Frontal cortex (tissue), 4 donors: ENCODE data around the gene SPRR4. TPM values are rescaled to one million over a fixed set of nuclear protein-coding genes. Genes with fewer than 3 reads are reported as not detected.

Source experiments
- DNase-seq, 2 donors: peaks; one replicate each; pipeline ENCODE4 v3.0.0; 2012; ENCODE audit warnings: low spot score in 2 of 2
- FAIRE-seq: peaks from 2 replicates; lab custom pipeline; 2012; peaks lifted over from hg19 to GRCh38; lab: Jason Lieb, UNC
- total RNA-seq: library from RNA; depleted of rRNA; stranded (reverse); fragments of >200 nt; gene quantifications from one replicate; pipeline ENCODE4 v1.2.3, GENCODE V29; 2014
- donor health status: control.
- donor health status: control.
- donor health status: control.

The SPRR4 gene
- total RNA-seq, 1 donor from 2014 or later, result not detected

GRCh38 chr1:152962876-152963415 lies 7.5 kb upstream of the SPRR4 start:
- FAIRE-seq (no peak), DNase-seq (no peak)

GRCh38 chr1:152964536-152964935 lies 5.9 kb upstream of the SPRR4 start:
- FAIRE-seq (no peak), DNase-seq (no peak)

GRCh38 chr1:152965853-152966252 lies 4.6 kb upstream of the SPRR4 start:
- FAIRE-seq (no peak), DNase-seq (no peak)

- FAIRE-seq (no peak), DNase-seq (no peak)
Measured at GRCh38 chr1:152967201-152967600, 3.2 kb upstream of the SPRR4 start.

GRCh38 chr1:152968248-152968647 lies 2.2 kb upstream of the SPRR4 start:
- FAIRE-seq (no peak), DNase-seq (no peak)

GRCh38 chr1:152969036-152969435 lies 1.4 kb upstream of the SPRR4 start:
- DNase-seq (no peak), FAIRE-seq (no peak)

DNA sequence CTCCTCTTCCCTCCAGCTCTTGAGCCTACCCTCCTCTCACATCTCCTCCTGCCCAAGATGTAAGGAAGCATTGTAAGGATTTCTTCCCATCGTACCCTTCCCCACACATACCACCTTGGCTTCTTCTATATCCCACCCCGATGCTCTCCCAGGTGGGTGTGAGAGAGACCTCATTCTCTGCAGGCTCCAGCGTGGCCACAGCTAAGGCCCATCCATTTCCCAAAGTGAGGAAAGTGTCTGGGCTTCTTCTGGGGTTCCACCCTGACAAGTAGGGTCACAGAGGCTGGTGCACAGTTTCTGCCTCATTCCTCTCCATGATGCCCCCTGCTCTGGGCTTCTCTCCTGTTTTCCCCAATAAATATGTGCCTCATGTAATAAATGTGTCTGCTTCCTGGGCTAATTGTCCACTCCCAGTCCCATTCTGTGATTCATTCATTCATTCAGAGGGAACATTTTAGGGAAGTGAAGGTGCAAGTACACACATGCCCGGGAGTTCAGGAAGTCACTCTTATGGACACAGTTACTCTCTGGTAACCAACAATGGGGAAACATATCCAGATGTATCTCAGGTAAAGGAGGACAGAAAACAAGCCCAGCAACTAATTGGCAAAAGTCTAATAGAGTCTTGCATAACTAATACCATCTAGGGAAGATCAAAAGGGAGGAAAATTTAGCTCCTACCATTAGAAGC lies 1.9 kb downstream of the SPRR4 start:
- no peak for FAIRE-seq
- no peak for DNase-seq

GRCh38 chr1:152976688-152977087 lies 6.2 kb downstream of the SPRR4 start:
- DNase-seq (no peak), FAIRE-seq (no peak)

- FAIRE-seq (no peak), DNase-seq (no peak)
Measured at GRCh38 chr1:152977614-152978013, 7.2 kb downstream of the SPRR4 start.

DNA sequence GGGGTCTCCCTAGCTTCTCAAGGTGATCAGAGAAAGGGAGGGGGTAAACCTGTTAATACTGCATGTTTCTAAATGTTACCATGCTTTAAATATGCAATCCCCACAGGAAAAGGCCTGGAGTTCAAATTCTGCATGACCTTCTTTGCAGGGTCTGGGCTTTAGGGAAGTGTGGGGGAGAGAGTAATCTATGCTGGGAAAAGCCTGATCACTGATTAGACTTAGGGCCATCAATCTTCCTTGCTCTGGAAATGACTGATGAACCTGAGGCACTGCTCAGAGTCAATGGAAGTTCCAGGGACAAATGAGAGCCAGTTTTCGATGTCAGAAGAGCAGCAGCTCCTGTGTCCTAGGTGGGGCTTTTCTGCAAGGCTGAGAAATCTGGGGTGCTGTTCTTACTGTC lies 10.2 kb downstream of the SPRR4 start:
- DNase-seq, result no peak
- FAIRE-seq, result no peak

DNA sequence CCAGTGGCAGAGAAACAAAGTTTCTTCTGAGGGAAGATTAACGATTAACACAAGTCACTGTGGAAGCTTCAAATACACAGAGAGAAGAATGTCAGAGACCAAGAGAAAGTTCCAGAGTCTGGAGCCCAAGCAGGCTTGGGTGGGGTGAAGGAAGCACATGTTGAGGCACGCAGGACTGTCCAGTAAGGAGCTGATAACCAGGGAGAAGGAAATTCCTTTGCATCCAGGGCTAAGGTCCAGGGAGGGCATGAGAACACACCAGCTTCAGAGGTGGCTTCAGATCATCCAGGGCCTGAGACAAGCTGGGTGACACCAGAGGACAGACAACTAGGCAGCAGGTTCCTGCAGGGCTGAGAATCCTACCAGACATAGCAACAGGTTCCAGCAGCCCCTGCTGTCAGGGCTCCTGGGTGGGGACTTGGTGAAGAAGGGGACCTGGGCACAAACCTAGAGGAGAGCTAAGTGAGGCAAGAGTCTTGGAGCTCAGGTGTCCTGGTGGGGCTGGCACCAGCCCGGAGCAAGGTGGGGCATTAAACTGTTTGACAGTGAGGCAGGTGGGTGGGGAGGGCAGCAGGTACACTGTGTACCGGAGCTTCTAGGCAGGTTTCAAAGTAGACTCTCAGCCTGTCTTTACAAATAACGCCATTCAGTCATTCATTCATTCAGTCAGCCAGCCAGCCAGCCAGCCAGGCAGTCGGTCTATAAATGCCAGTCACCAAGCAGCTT lies 10.9 kb downstream of the SPRR4 start:
- DNase-seq, result no peak
- no peak for FAIRE-seq

DNA sequence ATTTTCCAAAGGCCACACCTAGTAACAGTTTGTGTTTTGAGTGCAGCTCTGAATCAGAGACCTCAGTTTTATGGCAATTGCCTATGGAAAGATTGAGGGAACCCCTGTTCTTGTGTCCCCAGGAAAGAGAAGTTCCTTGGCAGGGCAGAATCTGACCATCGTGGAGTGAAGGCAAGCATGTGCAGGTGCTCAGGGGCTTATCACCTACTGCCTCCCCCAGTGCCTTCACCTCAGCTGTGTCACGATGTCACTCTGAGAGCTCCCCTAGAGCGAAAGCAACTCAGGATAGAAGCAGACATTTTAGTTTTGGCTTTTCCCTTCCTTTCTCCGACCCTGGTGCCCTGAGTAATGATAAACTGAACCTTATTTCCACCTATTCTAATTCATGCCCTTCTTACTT lies 11.6 kb downstream of the SPRR4 start:
- DNase-seq (no peak), FAIRE-seq (no peak)

DNA sequence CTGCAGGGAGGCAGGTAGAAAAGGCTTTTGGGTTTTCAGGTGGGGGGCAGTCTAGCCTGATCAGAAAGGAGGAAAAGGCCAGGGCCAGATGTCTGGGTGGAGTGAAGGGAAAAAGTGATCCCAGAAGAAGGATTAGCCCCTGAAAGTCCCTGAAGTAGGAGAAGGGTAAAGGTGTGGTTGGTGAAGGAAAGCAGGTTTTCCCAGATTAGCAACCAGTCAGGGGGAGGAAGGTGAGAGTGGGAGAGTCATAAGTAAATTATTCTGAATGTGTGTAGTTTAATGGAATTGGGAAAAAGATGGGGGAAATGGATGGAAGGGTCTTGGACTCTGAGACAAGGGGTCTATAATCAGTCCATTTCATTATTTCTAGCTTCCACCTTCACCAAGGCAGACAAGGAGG lies 12.8 kb downstream of the SPRR4 start:
- no peak for DNase-seq
- no peak for FAIRE-seq

DNA sequence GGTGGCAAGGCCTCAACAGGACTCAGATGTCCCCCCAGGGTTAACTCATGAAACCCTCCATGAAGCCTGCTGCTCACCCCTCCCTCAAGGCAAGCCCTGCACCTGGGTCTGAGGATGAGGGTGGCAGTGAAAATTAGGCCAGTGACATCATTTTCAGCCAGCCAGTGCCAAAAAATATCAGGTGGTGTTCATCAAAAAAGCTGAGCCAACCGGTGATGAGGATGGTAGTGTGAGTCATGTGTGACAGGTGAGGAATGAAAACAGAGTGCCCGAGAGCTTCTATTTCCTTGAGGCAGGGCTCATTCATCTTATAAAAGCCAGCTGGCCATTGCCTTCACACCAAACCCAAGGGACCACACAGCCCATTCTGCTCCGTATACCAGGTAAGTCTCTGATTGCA lies 13.3 kb downstream of the SPRR4 start, which contains the start of gene SPRR1A:
Gene SPRR1A (plus strand): TSS at position 339 of the 400 bp plus-strand sequence. CDS start 1,150 bp downstream, outside the sequence.
- DNase-seq, result no peak
- no peak for FAIRE-seq

DNA sequence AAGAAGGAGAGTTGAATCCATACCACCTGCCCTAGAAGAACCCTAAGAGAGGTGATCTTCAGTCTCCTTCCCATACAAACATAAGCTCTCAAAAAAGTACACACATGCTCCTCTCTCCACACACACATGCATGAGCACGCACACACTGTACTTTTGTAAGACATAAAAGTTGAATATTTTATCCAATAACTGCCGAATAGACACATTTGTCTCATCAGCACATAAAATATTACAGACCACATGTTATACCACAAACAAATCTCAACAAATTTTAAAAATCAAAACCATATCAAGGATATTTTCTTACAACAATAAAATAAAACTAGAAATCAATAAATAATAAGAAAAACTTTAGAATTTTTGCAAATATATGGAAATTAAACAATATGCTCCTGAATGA lies 16.1 kb downstream of the SPRR4 start:
- DNase-seq (no peak), FAIRE-seq (peak; percentile 93)

- no peak for DNase-seq
- no peak for FAIRE-seq
Measured at GRCh38 chr1:152993186-152993585, 22.7 kb downstream of the SPRR4 start.

- DNase-seq, result no peak
- FAIRE-seq, result no peak
Measured at GRCh38 chr1:152995842-152996241, 25.4 kb downstream of the SPRR4 start.

- DNase-seq, result peak in 1 of 2 donors; percentile 12
- no peak for FAIRE-seq
Measured at GRCh38 chr1:152996633-152997400, 26.4 kb downstream of the SPRR4 start.

- DNase-seq (no peak), FAIRE-seq (no peak)
Measured at GRCh38 chr1:152997901-152998300, 27.5 kb downstream of the SPRR4 start.

DNA sequence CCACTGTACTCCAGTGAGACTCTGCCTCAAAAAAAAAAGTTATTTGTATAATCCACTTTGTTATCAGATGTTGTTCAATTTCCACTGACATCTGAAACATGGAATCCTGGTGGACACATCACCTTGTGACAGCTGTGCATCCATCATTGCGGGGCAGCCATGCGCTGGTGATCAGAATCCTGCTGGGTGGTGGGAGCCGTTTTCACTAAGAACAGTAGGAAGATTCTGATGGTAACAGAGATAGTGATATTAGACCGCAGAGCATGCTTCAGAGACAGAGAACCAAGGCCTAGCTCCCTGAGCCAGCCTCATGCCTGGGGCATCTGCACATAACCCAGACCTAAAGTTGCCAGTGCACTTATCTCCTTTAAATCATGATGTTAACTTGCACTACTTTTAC lies 28.0 kb downstream of the SPRR4 start:
- FAIRE-seq, result no peak

DNA sequence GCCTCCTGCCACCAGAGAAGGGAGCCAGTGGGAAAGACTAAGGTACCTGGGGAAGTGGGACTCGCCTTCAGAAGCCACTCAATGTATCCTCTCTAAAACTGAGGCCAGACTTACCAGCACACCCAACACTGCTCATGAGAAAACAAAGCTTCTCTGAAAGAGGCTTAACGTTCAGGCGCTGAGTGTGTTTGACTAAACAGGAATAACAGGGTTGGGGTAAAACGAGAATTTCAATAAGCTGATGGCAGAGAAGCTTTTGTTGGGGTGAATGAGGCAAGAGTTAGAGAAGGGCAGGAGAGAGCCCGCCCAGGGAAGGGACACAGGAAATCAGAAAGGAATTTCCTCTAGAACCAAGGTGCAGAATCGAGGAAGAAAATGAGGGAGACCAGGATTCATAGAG lies 29.4 kb downstream of the SPRR4 start:
- FAIRE-seq, result no peak

More for the DNA sequence above, 28.0 kb downstream of the SPRR4 start:
- DNase-seq, result no peak

More for the DNA sequence above, 29.4 kb downstream of the SPRR4 start:
- no peak for DNase-seq
